Uterus (tissue), 4 donors: ENCODE results near the gene MICU2. TPM values are rescaled to one million over a fixed set of nuclear protein-coding genes. Genes with fewer than 3 reads are reported as not detected.
"Not testable (repeated sequence)": the region's sequence is repeated elsewhere in the genome, so short reads cannot be mapped to it uniquely, and the experiment has no call there.

Experiments
- DNase-seq, 2 donors: peaks; one replicate each; pipeline ENCODE4 v3.0.0-alpha.2; 2019 to 2020
- H3K27ac ChIP-seq, 2 donors: fragments of 200-600 bp; sonication (generic); 1 replicate in 1 of 2; 2 replicates in 1 of 2; pipeline ENCODE4 v1.5.1; 2016 to 2018
- H3K27me3 ChIP-seq, 2 donors: fragments of 200-600 bp; sonication (generic); one replicate each; pipeline ENCODE4 v1.5.1; 2018 to 2019; ENCODE audit warnings: control low read depth in 1 of 2
- H3K36me3 ChIP-seq, 2 donors: fragments of 200-600 bp; sonication (generic); one replicate each; pipeline ENCODE4 v1.5.1; 2019; ENCODE audit warnings: control low read depth in 1 of 2
- H3K4me1 ChIP-seq, 2 donors: fragments of 200-600 bp; sonication (generic); one replicate each; pipeline ENCODE4 v1.5.1; 2018 to 2019; ENCODE audit warnings: control low read depth in 1 of 2
- H3K4me3 ChIP-seq, 2 donors: fragments of 200-600 bp; sonication (generic); 1 replicate in 1 of 2; 2 replicates in 1 of 2; pipeline ENCODE4 v1.5.1; 2018 to 2019; ENCODE audit warnings: mild to moderate bottlenecking in 1 of 2
- H3K9me3 ChIP-seq, 2 donors: fragments of 200-600 bp; sonication (generic); one replicate each; pipeline ENCODE4 v1.5.1; 2019; ENCODE audit warnings: control low read depth in 1 of 2
- CTCF ChIP-seq, 4 experiments: fragments of 200-600 bp in 2 of 4; fragments of 450-650 bp in 2 of 4; sonication (generic) in 2 of 4; IDR thresholded peaks; one replicate each; pipeline ENCODE4 v1.5.1; 2016 to 2019; ENCODE audit warnings: antibody characterized with exemption in 4 of 4, mild to moderate bottlenecking in 2 of 4, moderate library complexity in 1 of 4
- POLR2A ChIP-seq, 2 donors: fragments of 450-650 bp; IDR thresholded peaks; one replicate each; pipeline ENCODE4 v1.6.1; 2016; ENCODE audit warnings: antibody characterized with exemption in 2 of 2, mild to moderate bottlenecking in 1 of 2, moderate library complexity in 1 of 2
- intact Hi-C: fragments of 100-400 bp; cut with DNase I; formaldehyde crosslinking; loops from one replicate; pipeline ENCODE4 v1.15.1; 2023; ENCODE audit warnings: low total_unique reads
- total RNA-seq, 4 donors: library from RNA; depleted of rRNA in 3 of 4; stranded (reverse); fragments of >200 nt in 3 of 4; gene quantifications; one replicate each; pipeline versions ENCODE4 v1.1.0 to v1.2.4, GENCODE V29; 2014 to 2023
- donor health status: DM: yes; HTN: yes; CAD: no.

MICU2 gene
- total RNA-seq, 4 donors from 2014 or later = 19.4 to 141 (median 36.8) TPM

GRCh38 chr13:21557995-21558394 lies 46.0 kb downstream of the MICU2 start:
- TF ChIP-seq POLR2A (IDR thresholded peaks at IDR 0.05) (no peak), CTCF (IDR thresholded peaks at IDR 0.05) (no peak)
- intact Hi-C loops = no loop called here
- no peak overlapping the region for H3K4me3 ChIP-seq

GRCh38 chr13:21556051-21556450 lies 47.9 kb downstream of the MICU2 start:
- no peaks in the 10 kb centered on the region for H3K9me3 ChIP-seq
- H3K27ac ChIP-seq = no peak overlapping the region
- no peak overlapping the region for H3K4me3 ChIP-seq
- H3K36me3 ChIP-seq = no peaks in the 10 kb centered on the region
- DNase-seq = no peak
- TF ChIP-seq CTCF (IDR thresholded peaks at IDR 0.05) (no peak), POLR2A (IDR thresholded peaks at IDR 0.05) (no peak)
- no peaks in the 10 kb centered on the region for H3K4me1 ChIP-seq
- no peaks in the 10 kb centered on the region for H3K27me3 ChIP-seq
- intact Hi-C loops = no loop called here

More at GRCh38 chr13:21557995-21558394, 46.0 kb downstream of the MICU2 start:
- Histone ChIP-seq H3K27ac (no peak overlapping the region), H3K27me3 (no peaks in the 10 kb centered on the region), H3K36me3 (no peaks in the 10 kb centered on the region), H3K4me1 (no peaks in the 10 kb centered on the region), H3K9me3 (no peaks in the 10 kb centered on the region)
- DNase-seq = no peak

- intact Hi-C loops, H3K4me1 ChIP-seq, H3K36me3 ChIP-seq, DNase-seq, H3K9me3 ChIP-seq, H3K4me3 ChIP-seq, H3K27me3 ChIP-seq, H3K27ac ChIP-seq: not testable (repeated sequence)
Observed at GRCh38 chr13:21553261-21553660, 50.7 kb downstream of the MICU2 start.

GRCh38 chr13:21550918-21551317 lies 53.1 kb downstream of the MICU2 start:
- no peak overlapping the region for H3K4me3 ChIP-seq
- DNase-seq = no peak
- no peaks in the 10 kb centered on the region for H3K27me3 ChIP-seq
- H3K4me1 ChIP-seq = no peaks in the 10 kb centered on the region
- no peaks in the 10 kb centered on the region for H3K9me3 ChIP-seq
- H3K36me3 ChIP-seq = no peaks in the 10 kb centered on the region
- intact Hi-C loops = no loop called here
- no peak overlapping the region for H3K27ac ChIP-seq
- TF ChIP-seq POLR2A (IDR thresholded peaks at IDR 0.05) = no peak
- no peak for TF ChIP-seq CTCF (IDR thresholded peaks at IDR 0.05)

GRCh38 chr13:21549633-21550032 lies 54.3 kb downstream of the MICU2 start:
- no peaks in the 10 kb centered on the region for H3K4me1 ChIP-seq
- DNase-seq = no peak
- TF ChIP-seq POLR2A (IDR thresholded peaks at IDR 0.05) = no peak
- no peak for TF ChIP-seq CTCF (IDR thresholded peaks at IDR 0.05)
- no peaks in the 10 kb centered on the region for H3K9me3 ChIP-seq
- H3K36me3 ChIP-seq = no peaks in the 10 kb centered on the region
- no peaks in the 10 kb centered on the region for H3K27me3 ChIP-seq
- H3K27ac ChIP-seq = no peak overlapping the region
- H3K4me3 ChIP-seq = no peak overlapping the region
- intact Hi-C loops = no loop called here

GRCh38 chr13:21548577-21548976 lies 55.4 kb downstream of the MICU2 start:
- H3K9me3 ChIP-seq = no peaks in the 10 kb centered on the region
- H3K36me3 ChIP-seq = no peaks in the 10 kb centered on the region
- H3K4me1 ChIP-seq = no peaks in the 10 kb centered on the region
- TF ChIP-seq POLR2A (IDR thresholded peaks at IDR 0.05) = no peak
- TF ChIP-seq CTCF (IDR thresholded peaks at IDR 0.05) = no peak
- H3K27me3 ChIP-seq = no peaks in the 10 kb centered on the region
- no peak overlapping the region for H3K27ac ChIP-seq
- intact Hi-C loops = no loop called here
- no peak for DNase-seq
- no peak overlapping the region for H3K4me3 ChIP-seq
